Fibroblast of the conjunctiva (primary cell): ENCODE results near the gene NEURL1B.
"Not testable (repeated sequence)": the region's sequence is repeated elsewhere in the genome, so short reads cannot be mapped to it uniquely, and the experiment has no call there.

Experiments
- DNase-seq: peaks from one replicate; pipeline ENCODE4 v3.0.0-alpha.2; 2010; ENCODE audit warnings: low read depth

NEURL1B gene

GRCh38 chr5:172634106-172634899 is 6.8 kb upstream of the NEURL1B start:
- DNase-seq: no peak

GRCh38 chr5:172635038-172635437 is 6.0 kb upstream of the NEURL1B start:
- DNase-seq: no peak

DNA sequence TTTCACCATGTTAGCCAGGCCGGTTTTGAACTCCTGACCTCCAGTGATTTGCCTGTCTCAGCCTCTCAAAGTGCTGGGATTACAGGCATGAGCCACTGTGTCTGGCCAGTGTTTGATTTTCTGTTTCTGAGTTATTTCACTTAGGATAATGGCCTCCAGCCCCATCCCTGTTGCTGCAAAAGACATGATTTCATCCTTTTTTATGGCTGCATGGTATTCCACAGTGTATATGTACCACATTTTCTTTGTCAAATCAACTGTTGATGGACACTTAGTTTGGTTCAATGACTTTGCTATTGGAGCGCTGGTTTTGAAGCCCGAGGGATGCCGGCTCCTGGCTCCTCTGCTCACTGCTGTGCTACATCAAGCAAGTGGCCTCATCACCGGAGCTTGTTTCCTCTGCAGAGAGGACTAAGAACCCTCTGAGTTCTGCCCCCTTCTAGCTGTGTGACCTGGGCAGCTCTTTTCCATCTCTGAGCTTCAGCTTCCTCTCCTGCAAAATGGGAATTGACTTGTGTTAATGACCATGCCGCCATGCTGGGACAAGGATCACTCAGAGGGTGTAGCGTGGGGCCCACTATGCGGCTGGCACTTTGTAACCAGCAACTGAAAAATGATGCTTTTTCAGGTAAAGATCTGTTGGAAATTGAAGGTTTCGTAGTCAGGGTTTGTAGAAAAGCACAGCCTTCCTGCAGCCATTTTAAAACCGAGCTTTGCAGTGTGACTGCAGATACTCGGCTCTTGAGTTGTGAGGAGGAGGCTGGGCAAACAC is 4.6 kb upstream of the NEURL1B start:
- DNase-seq: no peak

GRCh38 chr5:172637110-172637580 is 3.9 kb upstream of the NEURL1B start:
- DNase-seq: no peak

DNA sequence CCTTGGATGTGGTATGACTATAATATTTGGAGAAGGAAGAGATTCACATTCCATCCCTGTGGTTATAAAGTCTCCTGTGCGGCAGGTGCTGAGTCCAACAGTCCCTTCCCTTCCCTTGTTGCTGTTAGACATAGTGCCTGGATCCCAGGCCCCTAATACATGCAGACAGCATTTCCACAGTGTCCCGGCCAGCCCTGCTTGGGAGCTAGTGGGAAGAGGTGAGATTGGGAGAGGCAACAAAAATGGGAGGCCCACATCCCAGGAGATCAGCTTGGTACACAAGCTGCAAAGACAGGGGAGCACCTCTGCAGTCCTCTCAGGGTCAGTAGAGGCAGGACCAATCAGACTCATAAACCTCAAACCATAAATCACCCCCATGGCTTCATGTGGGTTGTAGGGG is 3.3 kb upstream of the NEURL1B start:
- DNase-seq: no peak

DNA sequence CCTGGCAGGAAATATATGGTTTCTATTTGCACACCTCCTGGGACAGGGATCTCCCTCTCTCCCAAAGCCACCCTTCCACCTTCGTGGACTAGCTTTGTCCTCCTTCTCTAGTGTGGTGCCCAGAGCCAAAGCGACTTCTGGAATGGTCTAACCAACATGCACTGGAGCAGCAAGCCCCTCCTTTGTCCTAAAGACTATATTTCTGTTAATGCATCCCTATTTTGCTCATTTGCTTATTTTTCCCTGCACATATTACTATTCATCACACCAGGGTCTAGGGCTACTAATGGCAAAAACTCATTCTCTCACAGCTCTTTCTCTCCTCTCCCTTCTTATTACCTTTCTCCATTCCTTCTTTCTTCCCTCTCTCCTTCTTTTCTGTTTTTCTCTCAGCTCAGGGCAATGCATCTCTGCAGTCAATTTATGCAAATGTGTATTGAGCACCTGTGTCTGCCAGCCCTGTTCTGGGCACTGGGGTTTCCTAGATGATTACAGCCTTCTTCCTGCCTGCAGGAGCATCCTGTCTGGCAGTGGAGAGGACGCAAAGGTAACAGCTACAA is 2.8 kb upstream of the NEURL1B start:
- DNase-seq: no peak

GRCh38 chr5:172640139-172640538 is 924 bp upstream of the NEURL1B start:
- no peak for DNase-seq

GRCh38 chr5:172641359-172642050 is 442 bp downstream of the NEURL1B start:
- no peak for DNase-seq

DNA sequence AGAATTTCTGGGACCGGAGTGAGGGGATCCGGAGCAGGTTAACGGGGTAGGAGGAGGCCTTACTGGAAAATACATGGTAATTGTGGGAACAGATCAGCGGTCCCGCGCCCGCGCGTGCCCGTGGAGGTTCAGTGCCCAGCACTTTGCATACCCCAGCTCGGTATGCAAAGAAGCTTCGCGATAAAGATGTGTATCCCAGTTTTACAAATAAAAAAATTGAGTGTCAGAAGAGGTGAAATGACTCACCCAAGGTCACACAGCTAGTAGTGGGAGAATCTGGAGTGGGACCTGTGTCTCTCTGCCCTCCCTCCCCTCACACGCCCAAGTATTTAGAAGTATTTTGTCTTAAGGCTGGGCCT is 967 bp downstream of the NEURL1B start:
- no peak for DNase-seq

DNA sequence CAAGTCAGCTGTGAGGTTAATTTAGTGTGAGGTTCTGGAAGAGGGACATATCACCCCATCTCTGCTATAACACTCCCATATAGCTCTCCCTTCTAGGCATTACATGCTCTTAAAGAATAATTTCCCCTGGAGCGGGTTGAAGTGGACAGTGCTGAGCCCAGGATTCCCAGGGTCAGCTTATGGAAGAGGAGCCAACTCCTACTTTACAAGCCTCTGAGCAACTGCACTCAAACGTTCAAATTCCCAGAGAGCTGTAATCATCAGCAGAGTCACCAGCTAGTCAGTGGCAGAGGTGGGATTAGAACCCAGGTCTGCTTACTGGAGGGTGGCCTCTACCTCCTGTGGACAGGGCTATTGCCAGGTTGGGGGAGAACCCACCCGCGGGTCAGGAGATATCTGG is 1.4 kb downstream of the NEURL1B start:
- DNase-seq: no peak

GRCh38 chr5:172642926-172643871 is 2.1 kb downstream of the NEURL1B start:
- DNase-seq: no peak

- DNase-seq: no peak
Measured at GRCh38 chr5:172644266-172644665, 3.2 kb downstream of the NEURL1B start.

DNA sequence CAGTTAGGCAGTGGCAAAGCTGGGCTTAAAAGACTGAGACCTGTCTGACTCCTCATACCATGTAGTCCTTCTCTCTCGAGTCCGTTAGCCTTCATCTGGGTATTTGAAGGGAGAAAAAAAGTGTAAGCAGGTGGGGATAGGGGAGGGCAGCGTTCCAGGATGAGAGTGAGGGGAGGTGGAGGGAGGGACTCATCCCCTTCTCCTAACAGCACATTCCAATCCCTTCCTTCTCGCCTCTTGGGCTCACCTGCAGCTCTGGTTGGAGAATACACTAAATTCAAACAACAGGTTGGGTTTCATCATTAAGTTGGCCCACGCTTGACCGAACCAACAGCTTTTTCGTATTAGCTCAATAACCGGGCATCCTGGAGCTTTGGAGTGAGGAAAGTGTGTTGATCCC is 3.6 kb downstream of the NEURL1B start:
- no peak for DNase-seq

GRCh38 chr5:172645271-172646055 is 4.4 kb downstream of the NEURL1B start:
- DNase-seq: no peak

DNA sequence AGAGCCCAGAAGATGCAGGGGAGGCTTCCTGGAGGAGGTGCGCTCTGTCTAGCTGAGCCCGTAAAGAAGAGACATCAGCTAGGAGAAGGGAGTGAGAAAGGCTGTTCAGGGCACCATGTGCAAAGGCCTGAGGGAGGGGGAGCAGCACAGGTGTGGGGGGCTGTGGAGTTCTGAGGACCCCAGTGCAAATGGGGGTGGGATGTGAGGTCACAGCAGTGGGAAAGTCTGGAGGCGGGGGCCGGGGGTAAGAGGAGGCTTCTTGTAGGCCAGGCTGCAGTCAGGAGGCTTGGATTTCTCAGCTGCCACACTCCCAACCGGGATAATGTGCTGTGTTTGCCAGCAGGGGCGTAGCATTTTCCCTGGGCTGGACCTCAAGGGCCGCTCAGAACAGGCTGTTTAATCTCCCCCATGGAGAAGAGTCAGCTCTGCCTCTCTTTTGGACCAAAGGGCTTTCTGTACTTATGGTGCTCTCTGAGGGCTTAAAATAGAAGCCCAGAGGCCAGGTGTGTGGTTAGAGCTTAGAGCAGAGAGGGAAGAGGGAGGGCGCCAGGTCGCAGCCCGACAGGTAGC is 5.7 kb downstream of the NEURL1B start:
- DNase-seq: no peak

DNA sequence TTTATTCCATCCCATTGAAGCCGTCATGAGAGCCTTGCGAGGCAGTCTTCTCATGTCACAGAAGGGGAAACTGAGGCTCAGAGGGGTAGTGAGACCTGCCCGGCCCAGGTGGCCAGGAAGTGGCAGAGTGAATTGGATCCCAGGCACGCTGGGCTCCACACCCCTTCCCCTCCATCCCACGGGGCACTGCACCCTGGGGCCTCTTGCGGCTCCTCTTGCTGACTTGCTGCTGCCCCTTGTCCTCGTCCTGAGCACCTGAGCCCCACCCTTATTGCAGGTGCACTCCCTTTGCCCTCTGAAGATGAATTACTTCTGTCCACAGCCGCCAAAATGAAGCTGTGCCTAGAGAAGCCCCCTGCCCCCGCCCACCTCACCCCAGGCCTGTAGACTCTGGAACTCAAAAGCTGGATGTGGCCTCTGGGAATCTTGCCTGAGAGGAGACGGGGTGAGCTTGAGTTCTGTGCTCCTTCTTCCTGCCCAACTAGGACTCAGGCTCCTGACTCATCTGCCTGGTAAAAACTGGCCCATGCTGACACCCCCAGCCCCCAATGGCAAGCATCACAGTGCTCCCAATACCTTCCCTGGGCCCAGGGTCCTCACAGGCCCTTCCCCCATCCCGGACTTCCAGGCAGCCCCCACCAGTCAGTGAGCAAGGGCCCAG is 6.4 kb downstream of the NEURL1B start:
- no peak for DNase-seq

- no peak for DNase-seq
Measured at GRCh38 chr5:172648013-172648381, 6.9 kb downstream of the NEURL1B start.

DNA sequence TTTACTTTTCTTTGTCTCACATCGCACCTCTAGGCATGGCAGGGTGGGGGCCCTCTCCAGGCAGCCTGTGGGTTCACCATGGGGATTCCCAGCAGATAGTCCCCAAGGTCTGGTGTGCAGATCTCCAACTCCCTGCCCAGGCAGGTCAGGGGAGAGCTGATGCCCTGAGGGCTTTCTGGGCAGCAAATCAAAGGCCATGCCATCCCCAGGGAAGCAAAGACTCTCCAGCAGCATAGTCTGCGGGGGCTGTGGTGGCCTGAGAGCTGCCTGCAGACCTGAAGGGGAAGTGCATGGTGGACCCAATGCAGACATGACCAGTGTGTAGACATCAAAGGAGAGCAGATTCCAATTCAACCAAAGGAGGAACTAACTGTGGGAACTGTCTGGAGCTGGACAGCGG is 7.7 kb downstream of the NEURL1B start:
- DNase-seq: no peak

DNA sequence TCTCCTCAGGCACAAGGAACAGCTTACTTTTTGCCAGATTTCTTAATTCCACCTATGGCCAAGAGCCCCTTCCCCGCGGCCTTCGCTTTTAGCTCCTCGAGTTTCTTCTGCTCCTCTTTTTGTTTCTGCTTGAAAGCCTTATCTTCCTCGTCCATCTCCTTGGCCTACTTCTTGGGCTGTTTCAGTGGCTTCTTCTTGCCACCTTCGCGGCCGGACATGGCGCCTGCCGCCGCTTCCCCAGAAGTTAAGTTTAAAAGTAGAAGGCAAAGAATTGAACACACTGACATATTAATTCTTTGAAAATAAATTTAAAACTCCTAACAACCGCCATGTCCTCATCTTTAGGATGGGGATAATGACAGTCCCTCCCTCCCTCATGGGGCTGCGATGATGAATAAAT is 15.4 kb downstream of the NEURL1B start:
- not testable (repeated sequence) for DNase-seq
